HG02840 (cell line): ENCODE data around the gene IL11.

Experiments used
- ATAC-seq: cut with Tn5 transposase; IDR thresholded peaks from one replicate; pipeline ENCODE4 v1.9.1; 2021; ENCODE audit warnings: mild to moderate bottlenecking, moderate library complexity, moderate number of reproducible peaks; ENCODE audit not compliant: unreplicated experiment, low FRiP score

IL11 gene

DNA sequence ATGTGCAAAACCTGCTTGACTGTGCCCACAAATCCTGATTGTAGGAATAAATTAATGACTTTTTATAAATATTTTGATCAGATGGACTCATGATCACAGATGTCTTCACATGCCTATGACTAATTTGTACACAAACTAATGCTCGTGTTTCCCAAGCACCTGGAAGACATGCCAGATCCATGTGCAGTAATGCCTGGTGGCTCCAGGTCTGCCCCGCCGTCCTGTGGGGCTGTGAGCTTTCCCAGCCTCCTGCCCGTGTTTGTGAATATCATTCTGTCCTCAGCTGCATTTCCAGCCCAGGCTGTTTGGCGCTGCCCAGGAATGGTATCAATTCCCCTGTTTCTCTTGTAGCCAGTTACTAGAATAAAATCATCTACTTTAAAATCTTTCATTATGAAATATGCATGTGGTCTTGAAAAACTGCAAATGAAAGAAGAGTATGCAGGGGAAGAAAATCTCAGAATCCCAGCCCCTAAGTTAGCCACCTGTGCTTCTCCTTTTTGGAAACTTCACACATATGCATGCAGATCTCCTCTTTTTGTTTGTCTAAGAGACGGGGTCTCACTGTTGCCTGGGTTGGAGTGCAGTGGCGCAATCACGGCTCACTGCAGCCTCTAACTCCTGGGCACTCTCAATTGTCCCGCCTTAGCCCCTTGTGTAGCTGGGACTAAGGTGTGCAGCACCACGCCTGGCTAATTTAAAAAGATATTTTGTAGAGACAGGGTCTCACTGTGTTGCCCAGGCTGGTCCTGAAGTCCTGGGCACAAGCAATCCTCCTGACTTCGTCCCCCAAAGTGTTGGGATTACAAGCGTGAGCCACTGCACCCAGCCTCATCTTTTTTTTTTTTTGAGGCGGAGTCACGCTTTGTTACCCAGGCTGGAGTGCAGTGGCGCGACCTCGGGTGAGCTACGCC, 21.7 kb upstream of the IL11 start:
- no peak for ATAC-seq

DNA sequence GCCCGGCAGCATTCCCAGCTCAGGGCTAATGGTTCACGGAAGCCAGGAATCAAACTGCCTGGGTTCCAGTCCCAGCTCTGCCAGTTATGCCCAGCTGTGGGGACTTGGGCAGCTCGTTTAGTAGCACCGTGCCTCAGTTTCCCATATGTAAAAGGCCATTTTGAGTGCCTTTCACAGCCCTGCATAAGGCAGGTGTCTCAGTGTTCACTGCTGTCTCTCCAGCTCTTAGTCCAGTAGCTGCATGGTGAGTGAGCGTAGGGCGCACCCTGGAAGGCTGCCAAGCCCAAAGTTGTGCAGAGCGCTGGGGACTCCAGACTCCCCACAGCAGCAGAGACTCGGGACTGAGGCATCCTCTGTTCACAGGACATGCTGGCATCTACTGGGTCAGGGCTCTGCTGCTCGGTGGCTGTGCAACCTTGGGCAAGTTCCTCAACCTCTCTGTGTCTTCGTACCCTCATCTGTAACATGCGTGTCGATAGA, 21.0 kb upstream of the IL11 start:
- ATAC-seq: no peak

GRCh38 chr19:55390461-55390880, 20.2 kb upstream of the IL11 start:
- ATAC-seq: no peak

DNA sequence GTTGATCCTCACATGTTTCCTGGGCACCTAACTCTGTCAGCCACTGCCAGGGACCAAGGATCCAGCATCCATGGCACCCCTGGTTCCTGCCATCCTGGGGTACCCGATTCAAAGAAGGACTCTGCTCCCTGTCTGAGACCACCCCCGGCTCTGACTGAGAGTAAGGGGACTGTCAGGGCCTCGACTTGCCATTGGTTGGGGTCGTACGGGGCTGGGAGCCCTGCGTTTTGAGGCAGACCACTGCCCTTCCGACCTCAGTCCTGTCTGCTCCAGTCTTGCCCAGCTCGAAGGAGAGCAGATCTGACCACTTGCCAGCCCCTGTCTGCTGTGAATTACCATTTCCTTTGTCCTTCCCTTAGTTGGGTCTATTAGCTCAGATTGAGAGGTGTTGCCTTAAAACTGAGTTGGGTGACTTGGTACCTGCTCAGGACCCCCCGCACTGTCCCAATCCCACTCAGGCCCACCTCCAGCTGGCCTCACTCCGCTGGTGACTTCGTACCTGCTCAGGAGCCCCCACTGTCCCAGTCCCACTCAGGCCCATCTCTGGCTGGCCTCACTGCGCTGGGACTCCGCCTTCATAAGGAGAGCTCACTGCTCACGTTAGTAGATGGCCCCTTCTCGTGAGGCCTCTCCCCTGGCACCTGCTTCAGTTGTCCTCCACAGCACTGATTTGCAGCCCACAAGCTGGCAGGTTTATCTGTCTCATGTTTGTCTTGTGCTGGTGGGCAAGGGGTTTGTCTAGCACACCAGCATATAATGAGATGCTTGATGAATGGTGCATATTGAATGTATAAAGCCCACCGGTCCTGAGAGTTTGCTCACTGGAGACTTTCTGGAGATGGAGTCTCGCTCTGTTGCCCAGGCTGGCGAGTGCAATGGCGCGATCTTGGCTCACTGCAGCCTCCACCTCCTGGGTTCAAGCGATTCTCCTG, 19.4 kb upstream of the IL11 start:
- ATAC-seq: no peak

GRCh38 chr19:55387736-55388497, 17.7 kb upstream of the IL11 start:
- ATAC-seq: no peak

- no peak for ATAC-seq
Observed at GRCh38 chr19:55386493-55386971, 16.3 kb upstream of the IL11 start.

DNA sequence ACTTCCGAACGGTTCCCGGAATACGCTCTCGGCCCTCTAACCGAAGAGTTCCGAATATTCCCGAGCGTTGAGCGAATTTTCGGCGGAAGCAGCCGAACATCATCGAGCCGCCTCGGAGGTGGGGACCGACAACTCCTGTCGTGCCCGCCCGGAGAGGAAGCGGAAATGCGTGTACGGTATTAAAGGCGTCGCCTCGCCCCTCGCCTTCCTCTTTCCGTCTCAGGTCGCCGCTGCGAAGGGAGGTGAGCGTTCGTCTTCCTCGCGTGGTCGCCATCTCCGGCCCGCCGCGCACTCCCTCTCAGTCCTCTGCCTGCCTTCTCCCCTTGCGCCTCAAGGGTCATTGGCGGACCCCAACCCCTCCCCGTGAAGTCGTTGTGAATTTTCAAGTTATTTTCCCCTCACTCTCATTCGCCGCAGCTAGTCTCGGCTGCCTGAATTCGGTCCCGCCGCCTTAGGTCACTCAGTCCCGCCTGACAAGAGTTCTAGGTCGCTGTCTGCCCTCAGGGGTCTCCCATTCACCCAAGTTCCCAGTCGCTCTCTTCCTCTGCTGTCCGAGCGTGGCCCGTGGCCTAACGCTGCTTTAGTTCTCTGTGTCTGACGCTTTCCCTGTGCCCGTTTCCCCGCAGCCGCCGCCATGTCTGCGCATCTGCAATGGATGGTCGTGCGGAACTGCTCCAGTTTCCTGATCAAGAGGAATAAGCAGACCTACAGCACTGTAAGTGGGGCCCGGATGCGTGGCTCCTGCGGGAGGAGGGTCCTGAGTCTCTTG, 15.6 kb upstream of the IL11 start, which contains the start of gene RPL28:
TSS of gene RPL28 (plus strand) at position 209 of the 769 bp plus-strand sequence. CDS start at position 635, 426 bp downstream.
- ATAC-seq: peak; percentile 65

- peak; percentile 57 for ATAC-seq
Observed at GRCh38 chr19:55384920-55385723, 14.9 kb upstream of the IL11 start.

DNA sequence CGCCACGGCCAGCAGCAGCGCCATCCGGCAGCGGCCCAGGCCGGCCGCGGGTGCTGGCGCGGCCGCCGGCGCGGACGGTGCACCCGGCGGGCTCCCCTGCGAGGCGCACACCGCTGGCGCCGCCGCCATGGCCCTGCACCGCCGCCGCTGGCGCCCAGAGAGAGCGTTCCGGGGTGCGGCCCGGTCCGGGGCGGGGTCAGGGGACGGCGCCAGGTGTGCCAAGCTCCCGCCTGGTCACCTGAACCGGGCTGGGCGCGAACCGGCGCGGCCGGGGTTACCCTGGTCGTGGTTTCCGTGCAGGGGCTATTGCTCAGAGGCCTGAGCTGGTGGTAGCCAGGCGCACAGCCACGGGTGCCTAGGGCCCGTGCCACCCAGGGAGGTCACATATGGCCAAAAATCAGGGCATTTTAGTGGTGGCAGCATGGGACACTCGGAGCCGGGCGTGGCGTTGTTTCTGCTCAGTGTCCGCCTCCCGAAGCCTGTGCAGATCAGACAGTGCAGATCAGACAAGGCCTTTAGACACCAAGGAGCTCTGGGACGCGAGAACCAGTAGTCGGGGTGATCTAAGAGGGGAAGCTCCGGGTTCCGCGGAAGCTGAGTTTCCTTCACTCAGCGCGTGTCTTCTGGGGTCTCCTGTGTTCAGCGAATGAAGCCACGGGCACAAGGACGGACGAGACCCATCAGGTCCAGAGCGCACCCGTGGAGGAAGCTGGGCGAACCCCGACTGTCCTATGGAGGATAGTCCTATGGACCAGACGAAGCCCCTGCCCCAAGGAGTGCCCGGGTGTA, 14.1 kb upstream of the IL11 start, which contains the start of gene TMEM238:
TSS of gene TMEM238 (minus strand) at position 162 of the 789 bp plus-strand sequence. CDS start at position 129, 33 bp downstream.
- no peak for ATAC-seq

DNA sequence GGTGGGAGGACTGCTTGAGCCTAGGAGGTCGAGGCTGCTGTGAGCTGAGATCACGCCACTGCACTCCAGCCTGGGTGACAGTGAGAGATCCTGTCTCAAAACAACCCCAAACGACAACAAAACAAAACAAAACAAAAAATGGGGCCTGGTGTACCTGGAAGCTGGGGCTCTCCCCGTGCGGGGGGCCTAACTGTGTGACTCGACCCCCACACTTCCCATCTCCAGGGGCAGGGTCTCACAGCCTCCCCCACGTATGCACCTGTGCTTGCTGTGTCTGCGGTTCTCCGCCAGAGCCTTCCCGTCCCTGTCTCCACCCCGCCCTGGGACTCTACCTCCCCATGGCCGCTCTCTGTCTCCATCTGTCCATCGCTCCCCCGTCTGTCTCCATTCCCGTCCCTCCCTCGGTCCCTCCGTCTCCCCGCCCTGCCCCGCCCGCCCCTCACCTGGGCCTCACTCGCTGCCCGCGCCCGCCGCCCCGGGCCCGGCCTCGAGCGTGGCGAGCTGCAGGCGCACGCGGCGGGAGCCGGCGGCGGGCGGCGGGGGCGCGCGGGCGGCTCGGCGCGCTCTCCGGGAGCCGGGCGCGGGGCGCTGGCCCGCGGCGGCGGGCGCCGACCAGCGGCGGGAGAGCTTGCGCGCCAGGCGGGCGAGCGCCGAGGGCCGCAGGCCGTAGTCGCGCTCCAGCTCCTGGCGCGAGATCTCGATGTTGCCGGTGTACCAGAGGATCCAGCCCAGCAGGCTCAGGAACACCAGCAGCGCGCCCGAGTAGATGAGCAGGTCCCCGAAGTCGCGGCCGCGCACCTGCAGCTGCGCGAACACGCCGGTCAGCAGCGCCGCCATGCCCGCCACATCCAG, 13.2 kb upstream of the IL11 start:
- ATAC-seq: no peak

- ATAC-seq: no peak
Observed at GRCh38 chr19:55382522-55383054, 12.3 kb upstream of the IL11 start.

- ATAC-seq: no peak
Observed at GRCh38 chr19:55382013-55382412, 11.8 kb upstream of the IL11 start.

GRCh38 chr19:55379174-55379573, 8.9 kb upstream of the IL11 start:
- ATAC-seq: no peak

- no peak for ATAC-seq
Observed at GRCh38 chr19:55377356-55378131, 7.3 kb upstream of the IL11 start.

GRCh38 chr19:55376241-55376933, 6.1 kb upstream of the IL11 start, which contains the start of gene TMEM190:
TMEM190 (plus strand) TSS chr19:55376826; CDS start chr19:55376854, 28 bp downstream.
- no peak for ATAC-seq
